HL-60 (cell line): Measurements from ENCODE around the gene URB2.
"Not testable (repeated sequence)": the region's sequence is repeated elsewhere in the genome, so short reads cannot be mapped to it uniquely, and the experiment has no call there.

ENCODE experiments used
- CTCF ChIP-seq: IDR thresholded peaks from one replicate; pipeline ENCODE4 v1.5.1; 2011; ENCODE audit warnings: low read length, control low read depth, inconsistent platforms; ENCODE audit not compliant: insufficient read depth
- GABPA ChIP-seq: IDR thresholded peaks from 2 replicates; pipeline ENCODE4 v1.6.1; 2012; ENCODE audit warnings: low read depth
- POLR2AphosphoS5 ChIP-seq: IDR thresholded peaks from 2 replicates; pipeline ENCODE4 v1.6.1; 2012; ENCODE audit warnings: low read depth
- REST ChIP-seq: IDR thresholded peaks from 2 replicates; pipeline ENCODE4 v1.6.1; 2012; ENCODE audit warnings: low read depth; ENCODE audit not compliant: insufficient replicate concordance

- TF ChIP-seq REST, CTCF, GABPA, POLR2AphosphoS5: not testable (repeated sequence)
Measured at GRCh38 chr1:229707127-229707526, 81.1 kb downstream of the URB2 start.
